Activated B cell treated with CpG ODN at 0.5 μM for 24 hours (primary cell): ENCODE measurements around the gene SCUBE1. TPM values are rescaled to one million over a fixed set of nuclear protein-coding genes. Genes with fewer than 3 reads are reported as not detected.

Experiments
- ATAC-seq: fragments of 200-7000 bp; cut with Tn5 transposase; one replicate; pipeline ENCODE4 v1.10.0; 2021; ENCODE audit warnings: low read depth, mild to moderate bottlenecking, moderate library complexity
- CTCF ChIA-PET: fragments of 350-600 bp; sonication (Branson Sonifier 250); formaldehyde crosslinking; loops from one replicate; lab custom pipeline; 2021; ENCODE audit warnings: antibody characterized with exemption; lab: Charles Lee
- POLR2A ChIA-PET: fragments of 350-600 bp; sonication (Branson Sonifier 250); formaldehyde crosslinking; loops from one replicate; lab custom pipeline; 2021; ENCODE audit warnings: antibody characterized with exemption; lab: Charles Lee
- DNase-seq: peaks from one replicate; pipeline ENCODE4 v3.0.0; 2022
- H3K27ac Mint-ChIP-seq: one replicate; pipeline ENCODE4 v1.8.0; 2020; ENCODE audit warnings: mixed read lengths
- H3K27me3 Mint-ChIP-seq: one replicate; pipeline ENCODE4 v1.8.0; 2021; ENCODE audit warnings: mixed read lengths
- H3K36me3 Mint-ChIP-seq: one replicate; pipeline ENCODE4 v1.8.0; 2021; ENCODE audit warnings: low read depth, mixed read lengths
- H3K4me1 Mint-ChIP-seq: one replicate; pipeline ENCODE4 v1.8.0; 2021; ENCODE audit warnings: mixed read lengths
- H3K4me3 Mint-ChIP-seq: one replicate; pipeline ENCODE4 v1.8.0; 2020; ENCODE audit warnings: mild to moderate bottlenecking, mixed read lengths
- H3K9me3 Mint-ChIP-seq: one replicate; pipeline ENCODE4 v1.8.0; 2020; ENCODE audit warnings: mixed read lengths
- CTCF ChIP-seq: fragments of 200-600 bp; IDR thresholded peaks from one replicate; pipeline ENCODE4 v1.8.0; 2022; ENCODE audit warnings: antibody characterized with exemption, mild to moderate bottlenecking
- intact Hi-C: fragments of 100-400 bp; cut with micrococcal nuclease; formaldehyde crosslinking; loops from one replicate; pipeline ENCODE4 v1.15.1; 2024
- total RNA-seq: library from RNA; stranded (reverse); gene quantifications from 2 replicates; pipeline ENCODE4 v1.2.3, GENCODE V29; 2022

The SCUBE1 gene
- total RNA-seq, 1 donor from 2014 or later, result not detected

DNA sequence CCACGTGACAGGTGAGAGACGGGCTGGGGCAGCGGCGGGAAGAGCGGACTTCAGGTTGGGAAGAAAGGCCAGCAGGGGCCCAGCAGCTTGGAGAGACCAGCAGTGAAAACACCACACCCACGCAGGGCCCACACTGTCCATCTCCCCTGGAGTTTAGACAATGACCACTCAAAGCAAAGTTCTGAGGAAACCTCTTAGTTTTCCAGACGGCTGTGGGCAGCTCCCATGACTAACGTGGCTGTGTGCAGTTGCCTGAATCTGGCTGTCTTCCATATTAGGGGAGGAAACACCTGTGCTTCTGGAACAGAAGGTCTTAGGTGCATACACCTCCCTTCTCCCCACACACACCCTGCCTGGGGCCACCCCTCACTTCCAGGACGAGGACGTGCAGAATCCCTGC lies 85.6 kb downstream of the SCUBE1 start:
- POLR2A ChIA-PET, result no interaction called here
- no peak for DNase-seq
- peaks cover 37% of the 10 kb centered on the region for H3K27me3 Mint-ChIP-seq
- H3K27ac Mint-ChIP-seq, result no peak overlapping the region
- no peak overlapping the region for H3K4me3 Mint-ChIP-seq
- H3K36me3 Mint-ChIP-seq, result no peaks in the 10 kb centered on the region
- no peak for ATAC-seq
- intact Hi-C loops, result no loop called here
- CTCF ChIA-PET, result no interaction called here
- no peaks in the 10 kb centered on the region for H3K9me3 Mint-ChIP-seq
- peaks cover under 1% of the 10 kb centered on the region for H3K4me1 Mint-ChIP-seq
- no peak for TF ChIP-seq CTCF

- ChIA-PET POLR2A (no interaction called here), CTCF (no interaction called here)
- H3K27ac Mint-ChIP-seq, result no peak overlapping the region
- TF ChIP-seq CTCF, result no peak
- peaks cover 38% of the 10 kb centered on the region for H3K27me3 Mint-ChIP-seq
- no peaks in the 10 kb centered on the region for H3K4me1 Mint-ChIP-seq
- H3K4me3 Mint-ChIP-seq, result no peak overlapping the region
- no peaks in the 10 kb centered on the region for H3K36me3 Mint-ChIP-seq
- ATAC-seq, result no peak
- DNase-seq, result no peak
- intact Hi-C loops, result no loop called here
- H3K9me3 Mint-ChIP-seq, result no peaks in the 10 kb centered on the region
These were observed 86.1 kb downstream of the SCUBE1 start for GRCh38 chr22:43256976-43257545.

GRCh38 chr22:43256569-43256968 lies 86.6 kb downstream of the SCUBE1 start:
- POLR2A ChIA-PET, result no interaction called here
- Mint-ChIP-seq H3K27me3 (peaks cover 38% of the 10 kb centered on the region), H3K4me1 (no peaks in the 10 kb centered on the region), H3K9me3 (no peaks in the 10 kb centered on the region), H3K36me3 (no peaks in the 10 kb centered on the region), H3K4me3 (no peak overlapping the region), H3K27ac (no peak overlapping the region)
- DNase-seq (no peak), ATAC-seq (no peak)
- intact Hi-C loops, result no loop called here
- CTCF ChIA-PET, result no interaction called here
- no peak for TF ChIP-seq CTCF

- POLR2A ChIA-PET, result no interaction called here
- CTCF ChIA-PET, result no interaction called here
- Mint-ChIP-seq H3K27ac (no peak overlapping the region), H3K4me1 (no peaks in the 10 kb centered on the region), H3K36me3 (no peaks in the 10 kb centered on the region), H3K4me3 (no peak overlapping the region), H3K9me3 (no peaks in the 10 kb centered on the region), H3K27me3 (peaks cover 35% of the 10 kb centered on the region)
- ATAC-seq (no peak), DNase-seq (no peak)
- intact Hi-C loops, result no loop called here
- no peak for TF ChIP-seq CTCF
These were observed 87.9 kb downstream of the SCUBE1 start for GRCh38 chr22:43255299-43255698.

- no peak for DNase-seq
- ChIA-PET POLR2A (no interaction called here), CTCF (interaction anchor here (0.9 kb wide), 1 partner anchor 132 kb away, joined by 3 read pairs; no protein-coding TSS in a partner anchor)
- no peak overlapping the region for H3K27ac Mint-ChIP-seq
- H3K27me3 Mint-ChIP-seq, result peaks cover 31% of the 10 kb centered on the region
- intact Hi-C loops, result no loop called here
- ATAC-seq, result no peak
- no peaks in the 10 kb centered on the region for H3K36me3 Mint-ChIP-seq
- TF ChIP-seq CTCF, result no peak
- H3K4me1 Mint-ChIP-seq, result no peaks in the 10 kb centered on the region
- no peak overlapping the region for H3K4me3 Mint-ChIP-seq
- no peaks in the 10 kb centered on the region for H3K9me3 Mint-ChIP-seq
These were observed 89.3 kb downstream of the SCUBE1 start for GRCh38 chr22:43253839-43254238.
